Stimulated activated CD4-positive, alpha-beta T cell treated with anti-CD3 and anti-CD28 coated beads, Interleukin-1b, Interleukin-23, amount 100 ng/mL, for 48 hours (primary cell): ENCODE results near the gene SCYL2.
"Not testable (repeated sequence)": the region's sequence is repeated elsewhere in the genome, so short reads cannot be mapped to it uniquely, and the experiment has no call there.

Experiments
- DNase-seq: peaks from one replicate; pipeline ENCODE4 v3.0.0-alpha.2; 2020

SCYL2 gene, protein sequence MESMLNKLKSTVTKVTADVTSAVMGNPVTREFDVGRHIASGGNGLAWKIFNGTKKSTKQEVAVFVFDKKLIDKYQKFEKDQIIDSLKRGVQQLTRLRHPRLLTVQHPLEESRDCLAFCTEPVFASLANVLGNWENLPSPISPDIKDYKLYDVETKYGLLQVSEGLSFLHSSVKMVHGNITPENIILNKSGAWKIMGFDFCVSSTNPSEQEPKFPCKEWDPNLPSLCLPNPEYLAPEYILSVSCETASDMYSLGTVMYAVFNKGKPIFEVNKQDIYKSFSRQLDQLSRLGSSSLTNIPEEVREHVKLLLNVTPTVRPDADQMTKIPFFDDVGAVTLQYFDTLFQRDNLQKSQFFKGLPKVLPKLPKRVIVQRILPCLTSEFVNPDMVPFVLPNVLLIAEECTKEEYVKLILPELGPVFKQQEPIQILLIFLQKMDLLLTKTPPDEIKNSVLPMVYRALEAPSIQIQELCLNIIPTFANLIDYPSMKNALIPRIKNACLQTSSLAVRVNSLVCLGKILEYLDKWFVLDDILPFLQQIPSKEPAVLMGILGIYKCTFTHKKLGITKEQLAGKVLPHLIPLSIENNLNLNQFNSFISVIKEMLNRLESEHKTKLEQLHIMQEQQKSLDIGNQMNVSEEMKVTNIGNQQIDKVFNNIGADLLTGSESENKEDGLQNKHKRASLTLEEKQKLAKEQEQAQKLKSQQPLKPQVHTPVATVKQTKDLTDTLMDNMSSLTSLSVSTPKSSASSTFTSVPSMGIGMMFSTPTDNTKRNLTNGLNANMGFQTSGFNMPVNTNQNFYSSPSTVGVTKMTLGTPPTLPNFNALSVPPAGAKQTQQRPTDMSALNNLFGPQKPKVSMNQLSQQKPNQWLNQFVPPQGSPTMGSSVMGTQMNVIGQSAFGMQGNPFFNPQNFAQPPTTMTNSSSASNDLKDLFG

DNA sequence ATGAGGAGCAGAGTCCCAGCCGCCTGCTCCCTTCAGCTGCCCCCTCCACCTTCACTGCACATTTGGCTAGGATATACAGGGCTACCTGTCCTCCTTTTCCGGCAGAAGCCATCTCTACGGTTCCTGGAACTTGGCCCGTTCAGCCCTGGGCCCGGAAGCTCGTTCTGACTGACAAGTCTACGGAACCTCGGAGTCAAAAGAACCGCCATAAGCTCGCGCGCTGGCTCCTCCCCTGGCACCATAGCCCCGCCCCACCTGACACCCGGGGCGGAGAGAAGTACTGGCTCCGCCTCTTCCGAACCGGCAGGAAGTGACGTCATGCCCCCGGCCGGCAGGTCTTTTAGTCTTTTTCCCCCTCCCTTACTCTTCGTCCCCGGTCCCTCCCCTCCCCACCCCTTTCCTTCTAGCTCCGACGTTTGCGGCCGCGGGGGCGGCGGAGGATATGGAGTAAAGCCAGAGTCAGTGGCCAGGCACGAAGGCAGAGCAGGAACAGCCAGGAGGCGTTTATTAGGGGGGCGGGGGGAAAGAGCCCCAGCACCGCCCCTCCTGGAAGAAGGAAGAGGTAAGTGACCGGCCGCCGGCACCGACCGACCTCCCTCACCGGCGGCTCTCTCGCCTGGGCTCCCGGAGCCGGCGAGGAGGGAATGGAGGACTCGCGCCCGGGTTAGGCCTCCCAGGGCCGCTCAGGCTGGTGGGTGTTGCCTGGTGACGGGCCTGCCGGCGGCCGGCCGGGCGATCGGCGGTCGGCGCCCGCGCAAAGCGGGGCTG is at the start of gene SCYL2, which contains the start of gene DEPDC4:
TSS of gene SCYL2 (plus strand) at position 343 of the 768 bp plus-strand sequence. CDS start 15,794 bp downstream, outside the sequence.
TSS of gene DEPDC4 (minus strand) at position 245 of the 768 bp plus-strand sequence. CDS start at position 242, 3 bp downstream.
- DNase-seq = peak; percentile 92

DNA sequence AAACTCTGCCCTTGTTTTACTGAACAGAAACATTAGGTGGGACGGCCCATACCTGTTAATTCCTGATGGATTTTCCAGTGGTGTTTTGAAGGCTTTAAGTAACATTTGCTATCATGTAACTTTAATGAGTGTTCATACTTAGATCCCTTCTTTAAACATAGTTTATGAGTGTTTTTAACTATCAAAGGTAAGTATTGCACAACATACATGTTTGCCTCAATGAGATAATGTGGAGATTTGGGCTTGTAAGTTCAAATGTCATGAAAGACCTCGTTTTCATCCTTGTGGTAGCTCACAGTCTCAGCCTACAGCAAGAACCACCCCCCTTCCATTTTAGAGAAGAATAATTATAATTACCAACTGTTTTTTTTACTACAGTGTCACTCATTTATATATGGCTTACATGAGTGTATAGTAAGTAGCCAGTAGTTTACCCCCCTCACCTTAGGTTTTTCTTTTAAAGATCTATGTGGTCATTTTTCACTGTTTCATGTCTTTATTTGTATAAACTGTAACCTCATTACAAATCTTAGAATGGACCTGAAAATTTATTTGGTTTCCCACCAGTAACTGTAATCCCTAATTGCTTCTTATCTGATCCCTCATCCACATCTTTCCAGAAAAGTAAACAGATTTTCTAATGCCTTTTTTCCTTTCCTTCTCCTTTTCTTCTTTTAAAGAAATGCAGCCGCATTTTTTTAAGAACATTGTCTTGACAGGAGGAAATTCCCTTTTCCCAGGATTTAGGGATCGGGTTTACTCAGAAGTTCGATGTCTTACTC is 47.5 kb upstream of the SCYL2 start:
- DNase-seq = no peak

DNA sequence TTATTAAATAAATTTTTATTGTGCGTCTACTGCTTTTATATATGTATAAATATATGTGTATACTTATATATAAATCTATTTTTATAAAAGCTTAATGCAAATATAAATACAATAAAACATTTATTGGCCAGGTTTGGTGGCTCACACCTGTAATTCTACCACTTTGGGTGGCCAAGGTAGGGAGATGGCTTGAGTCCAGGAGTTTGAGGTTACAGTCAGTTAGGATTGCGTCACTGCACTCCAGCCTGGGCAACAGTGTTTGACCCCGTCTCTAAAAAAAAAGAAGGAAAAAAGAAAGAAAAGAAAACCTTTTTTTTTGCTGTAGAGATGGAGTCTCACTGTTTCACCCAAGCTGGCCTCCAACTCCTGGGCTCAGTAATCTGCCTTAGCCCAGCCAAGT is 45.5 kb upstream of the SCYL2 start:
- DNase-seq = no peak

DNA sequence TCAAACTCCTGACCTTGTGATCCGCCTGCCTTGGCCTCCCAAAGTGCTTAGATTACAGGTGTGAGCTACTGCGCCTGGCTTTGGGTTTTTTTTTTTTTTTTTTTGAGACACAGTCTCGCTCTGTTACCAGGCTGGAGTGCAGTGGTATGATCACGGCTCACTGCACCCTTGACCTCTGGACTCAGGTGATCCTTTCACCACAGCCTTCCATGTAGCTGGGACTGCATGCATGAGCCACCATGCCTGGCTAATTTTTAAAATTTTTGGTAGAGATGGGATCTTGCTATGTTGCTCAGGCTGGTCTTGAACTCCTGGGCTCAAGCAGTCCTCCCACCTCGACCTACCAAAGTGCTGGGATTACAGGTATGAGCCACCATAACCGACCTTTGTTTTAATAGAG is 44.8 kb upstream of the SCYL2 start:
- DNase-seq = not testable (repeated sequence)

DNA sequence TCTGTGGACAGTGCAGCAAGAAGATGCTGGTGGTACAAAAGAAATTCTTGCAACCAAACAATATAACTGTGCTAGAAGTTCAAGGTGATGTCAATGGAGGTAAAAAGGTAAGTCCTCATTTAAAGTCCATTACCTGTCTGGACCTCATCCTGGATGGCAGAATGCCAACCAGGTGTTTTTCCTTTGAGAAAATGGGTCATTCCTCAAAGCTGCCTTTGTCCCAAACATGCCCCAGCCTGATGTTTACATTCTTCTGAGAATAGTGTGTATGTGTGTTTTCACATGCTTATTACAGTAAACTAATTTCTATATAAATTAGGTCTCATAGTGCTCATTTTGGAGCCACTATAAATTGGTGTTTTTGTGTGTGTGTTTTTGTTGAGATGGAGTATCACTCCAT is 41.5 kb upstream of the SCYL2 start:
- no peak for DNase-seq

DNA sequence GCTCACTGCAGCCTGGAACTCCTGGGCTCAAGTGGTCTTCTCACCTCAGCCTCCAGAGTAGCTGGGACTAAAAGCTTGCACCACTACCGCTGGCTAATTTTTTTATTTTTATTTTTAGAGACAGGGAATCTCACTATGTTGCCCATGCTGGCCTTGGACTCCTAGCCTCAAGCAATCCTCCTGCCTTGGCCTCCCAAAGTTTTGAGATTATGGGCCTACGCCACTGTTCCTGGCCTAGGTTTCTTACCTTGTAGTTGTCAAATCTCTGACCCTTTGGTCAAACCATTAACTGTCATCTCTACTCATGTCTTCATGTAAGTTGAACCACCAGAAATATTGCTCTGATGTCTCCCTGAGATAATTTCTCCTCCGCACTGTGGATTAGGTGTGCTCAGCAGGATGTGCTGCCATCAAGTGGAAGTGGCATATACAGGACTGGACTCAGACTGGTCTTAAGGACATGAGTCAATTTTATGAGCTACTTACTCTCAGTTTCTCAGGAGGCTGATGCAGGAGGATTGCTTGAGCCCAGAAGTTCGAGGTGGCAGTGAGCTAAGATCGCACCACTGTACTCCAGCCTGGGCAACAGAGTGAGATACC is 37.8 kb upstream of the SCYL2 start:
- no peak for DNase-seq

DNA sequence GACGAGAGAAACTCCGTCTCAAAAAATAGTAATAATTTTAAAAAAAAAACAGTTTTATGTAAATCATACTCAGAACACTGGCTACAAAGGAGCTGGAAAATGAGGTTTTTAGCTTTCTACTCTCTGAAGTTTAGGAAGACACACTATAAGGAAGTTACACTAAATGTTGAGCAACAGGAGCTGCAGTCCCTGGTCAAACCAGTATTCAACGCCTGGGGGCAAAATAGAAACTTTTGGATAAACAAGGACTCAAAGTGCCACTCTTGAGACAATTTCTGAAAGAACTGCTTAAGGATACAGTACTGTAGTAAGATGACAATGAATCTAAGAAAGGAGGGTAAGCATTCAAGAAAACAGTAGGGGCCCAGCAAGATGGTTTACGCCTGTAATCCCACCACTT is 37.1 kb upstream of the SCYL2 start:
- no peak for DNase-seq

DNA sequence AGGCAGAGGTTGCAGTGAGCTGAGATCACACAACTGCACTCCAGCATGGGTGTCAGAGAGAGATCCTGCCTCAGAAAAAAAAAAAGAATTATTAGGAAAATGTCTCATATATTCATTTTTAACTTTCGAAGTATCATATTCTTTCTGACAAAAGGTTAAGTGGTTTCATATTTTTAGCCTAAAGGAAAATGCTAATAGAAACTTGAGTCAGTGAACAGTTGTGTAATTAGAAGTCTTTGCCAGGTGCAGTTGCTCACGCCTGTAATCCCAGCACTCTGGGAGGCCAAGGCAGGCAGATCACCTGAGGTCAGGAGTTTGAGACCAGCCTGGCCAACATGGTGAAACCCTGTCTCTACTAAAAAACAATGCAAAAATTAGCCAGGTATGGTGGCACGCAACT is 35.1 kb upstream of the SCYL2 start:
- not testable (repeated sequence) for DNase-seq

DNA sequence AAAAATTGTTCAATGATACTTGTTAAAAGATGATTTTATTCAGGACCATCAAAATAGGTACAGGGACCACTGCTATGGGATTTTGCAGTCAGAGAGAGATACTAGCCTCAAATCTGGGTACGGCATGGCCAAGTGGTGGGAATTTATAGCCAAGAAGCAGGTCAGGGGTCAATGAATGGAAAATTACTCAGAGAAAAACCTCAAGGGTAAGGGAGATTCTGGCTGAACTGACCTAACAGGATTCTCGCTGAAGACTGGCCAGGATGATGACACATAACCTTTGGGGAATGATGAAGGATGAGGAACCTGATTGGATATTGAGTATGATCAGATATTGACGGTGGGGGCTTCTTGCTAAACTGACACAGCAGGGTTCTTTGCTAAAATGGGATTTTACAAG is 32.8 kb upstream of the SCYL2 start:
- DNase-seq = no peak

DNA sequence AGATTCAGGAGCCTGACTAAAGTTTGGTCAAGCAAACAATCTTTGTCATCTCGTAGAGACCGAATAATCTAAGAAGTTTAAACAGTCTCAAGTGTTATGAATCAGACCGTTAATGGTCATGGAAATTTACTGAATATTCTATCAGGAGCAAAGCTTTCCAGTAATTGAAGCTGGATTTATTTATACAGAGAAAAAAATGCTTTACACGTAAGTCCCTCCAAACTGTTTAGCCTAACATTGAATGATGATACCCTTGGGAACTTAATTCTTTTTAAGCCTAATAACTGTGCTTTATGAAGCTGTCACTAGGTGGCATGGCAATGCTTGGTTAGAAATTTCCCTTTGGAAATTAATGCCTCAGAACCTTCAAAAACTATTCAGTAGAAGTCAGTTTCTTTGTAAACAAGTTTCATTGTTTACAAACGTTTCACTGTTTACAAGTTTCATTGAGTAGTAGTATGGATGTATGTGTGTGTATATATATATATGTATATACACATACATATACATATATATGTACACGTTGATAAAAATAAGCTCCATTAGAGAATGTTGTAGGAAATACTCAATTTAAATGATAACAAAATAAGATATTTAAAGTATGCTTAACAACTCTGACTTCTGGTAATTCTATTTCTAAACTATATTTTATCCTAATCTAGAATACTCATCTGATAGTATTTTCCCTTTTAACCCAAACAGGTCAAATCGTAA is 32.2 kb upstream of the SCYL2 start:
- no peak for DNase-seq

DNA sequence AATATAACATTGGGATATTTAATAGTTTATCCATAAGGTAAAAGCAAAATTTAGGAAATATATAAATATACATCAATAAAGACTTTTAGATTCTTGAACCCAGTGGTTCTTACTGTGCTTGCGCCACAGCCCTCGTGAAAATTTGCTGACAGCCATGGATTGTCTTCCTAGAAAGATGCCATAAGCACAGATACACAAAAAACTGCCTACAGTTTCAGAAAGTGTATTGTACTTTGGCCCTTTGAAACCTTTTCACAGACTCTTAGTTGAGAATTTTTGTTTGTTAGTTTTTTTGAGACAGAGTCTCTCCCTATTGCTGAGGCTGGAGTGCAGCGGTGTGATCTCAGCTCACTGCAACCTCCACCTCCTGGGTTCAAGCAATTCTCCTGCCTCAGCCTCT is 28.2 kb upstream of the SCYL2 start:
- no peak for DNase-seq

DNA sequence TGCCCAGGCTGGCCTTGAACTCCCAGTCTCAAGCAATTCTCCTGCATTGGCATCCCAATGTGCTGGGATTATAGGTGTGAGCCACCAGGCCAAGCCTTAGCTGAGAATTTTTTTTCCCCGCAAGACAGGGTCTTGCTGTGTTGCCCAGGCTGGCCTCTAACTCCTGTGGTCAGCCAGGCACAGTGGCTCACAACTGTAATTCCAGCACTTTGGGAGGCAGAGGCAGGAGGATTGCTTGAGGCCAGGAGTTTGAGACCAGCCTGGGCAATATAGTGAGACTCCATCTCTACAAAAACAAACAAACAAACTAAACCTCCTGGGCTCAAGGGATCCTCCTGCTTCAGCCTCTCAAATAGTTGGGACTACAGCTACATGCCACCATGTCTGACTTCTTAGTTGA is 27.4 kb upstream of the SCYL2 start:
- DNase-seq = no peak

DNA sequence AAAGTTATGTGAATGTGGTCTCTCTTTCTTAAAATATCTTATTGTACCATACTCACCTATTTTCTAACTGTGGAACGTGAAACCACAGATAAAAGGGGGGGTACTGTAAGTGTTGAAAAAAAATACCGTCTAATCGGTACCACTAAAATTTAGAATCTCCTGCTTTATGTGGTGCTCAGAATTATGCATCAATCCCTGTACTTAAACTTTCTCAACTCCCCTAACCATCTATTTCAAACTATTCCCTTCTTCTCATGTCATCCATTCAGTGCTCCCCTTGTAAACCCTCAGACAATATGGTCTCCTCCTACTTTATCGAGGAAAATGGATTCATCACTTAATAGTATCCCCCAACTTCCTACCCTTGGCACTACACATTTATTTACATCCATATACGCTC is 23.8 kb upstream of the SCYL2 start:
- DNase-seq = no peak

DNA sequence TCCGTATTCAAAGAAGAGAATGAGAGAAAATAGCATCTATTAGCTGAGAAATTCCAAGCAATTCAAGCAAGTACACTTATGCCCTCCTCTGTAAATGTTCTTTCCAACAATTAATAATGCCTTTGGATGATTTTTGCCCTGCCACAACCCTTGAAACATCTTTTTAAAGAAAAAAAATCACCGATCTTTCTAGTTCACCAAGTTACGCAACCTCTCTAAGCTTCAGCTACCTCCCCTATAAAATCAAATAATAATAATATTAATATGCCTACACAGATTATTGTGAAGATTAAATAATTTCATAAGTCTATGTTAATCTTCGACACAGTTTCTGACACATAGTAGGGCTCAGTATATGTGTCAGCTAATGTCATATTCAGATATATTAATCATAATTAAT is 19.2 kb upstream of the SCYL2 start:
- no peak for DNase-seq

DNA sequence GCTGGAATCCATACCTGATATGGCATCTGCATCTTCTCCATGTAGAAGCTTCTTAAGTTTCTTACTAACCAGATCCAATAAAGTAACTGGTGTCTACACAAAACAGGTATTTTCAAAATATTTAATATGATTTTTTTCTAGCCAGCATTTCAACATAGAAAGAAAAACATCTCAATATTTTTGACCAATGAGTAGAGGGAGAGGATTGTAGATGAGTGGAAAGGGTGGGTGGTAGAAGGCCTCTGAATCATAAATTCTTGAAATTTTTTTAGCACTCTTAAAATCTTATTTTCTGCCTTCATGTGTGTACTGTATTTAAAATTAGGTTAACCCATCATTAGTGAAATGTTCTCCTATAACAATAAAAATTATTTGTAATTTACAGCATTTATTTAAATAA is 18.1 kb upstream of the SCYL2 start:
- no peak for DNase-seq

DNA sequence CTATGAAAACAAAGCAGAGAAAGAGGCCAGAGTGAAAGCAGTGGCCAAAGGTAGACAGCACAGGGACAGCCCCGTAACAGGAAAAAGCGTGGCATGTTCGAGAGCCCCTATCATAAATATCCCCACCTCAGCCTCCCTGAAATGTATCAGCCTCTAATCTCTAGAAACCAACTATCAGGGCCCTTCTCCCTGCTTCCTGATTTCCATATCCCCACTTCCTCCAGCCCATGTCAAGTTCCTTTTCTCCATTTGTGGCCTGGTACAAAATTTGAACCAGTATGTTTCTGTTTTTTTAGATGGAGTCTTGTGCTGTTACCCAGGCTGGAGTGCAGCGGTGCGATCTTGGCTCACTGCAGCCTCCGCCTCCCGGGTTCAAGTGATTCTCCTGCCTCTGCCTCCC is 17.0 kb upstream of the SCYL2 start:
- no peak for DNase-seq

DNA sequence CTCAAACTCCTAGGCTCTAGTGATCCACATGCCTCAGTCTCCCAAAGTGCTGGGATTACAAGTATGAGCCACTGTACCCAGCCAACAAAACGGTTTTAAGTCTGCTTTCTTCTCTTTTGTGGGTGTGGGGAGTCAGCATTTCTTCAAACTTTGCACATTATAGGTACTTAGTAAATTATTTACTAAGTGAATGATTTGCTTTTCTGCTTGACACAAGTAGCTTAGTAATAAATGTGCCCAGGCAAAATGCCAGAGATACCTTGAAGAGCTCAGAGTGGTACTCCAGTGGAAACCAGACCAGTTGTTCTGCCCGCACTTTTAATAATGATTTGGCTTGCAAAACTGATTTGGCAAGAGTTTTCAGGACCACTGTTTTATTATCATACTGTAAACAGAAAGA is 15.1 kb upstream of the SCYL2 start:
- DNase-seq = no peak

DNA sequence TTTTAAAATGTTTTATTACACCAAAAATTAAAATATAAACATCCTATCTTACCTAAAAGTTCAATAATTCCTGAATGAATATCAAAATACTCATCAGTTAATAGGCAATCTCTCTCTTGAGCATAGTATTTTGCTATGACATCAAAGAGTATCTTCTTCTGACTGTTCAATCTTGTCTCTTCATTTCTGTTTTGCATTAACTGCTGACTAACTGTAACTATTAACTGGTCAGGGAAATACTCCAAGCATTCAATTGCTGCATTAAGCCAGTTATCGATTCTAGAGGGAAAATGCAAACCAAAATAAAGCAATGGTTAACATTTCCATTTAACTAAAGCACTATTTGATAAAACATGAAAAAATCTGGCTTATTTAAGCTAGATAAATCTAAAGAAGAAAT is 13.5 kb upstream of the SCYL2 start:
- DNase-seq = no peak

DNA sequence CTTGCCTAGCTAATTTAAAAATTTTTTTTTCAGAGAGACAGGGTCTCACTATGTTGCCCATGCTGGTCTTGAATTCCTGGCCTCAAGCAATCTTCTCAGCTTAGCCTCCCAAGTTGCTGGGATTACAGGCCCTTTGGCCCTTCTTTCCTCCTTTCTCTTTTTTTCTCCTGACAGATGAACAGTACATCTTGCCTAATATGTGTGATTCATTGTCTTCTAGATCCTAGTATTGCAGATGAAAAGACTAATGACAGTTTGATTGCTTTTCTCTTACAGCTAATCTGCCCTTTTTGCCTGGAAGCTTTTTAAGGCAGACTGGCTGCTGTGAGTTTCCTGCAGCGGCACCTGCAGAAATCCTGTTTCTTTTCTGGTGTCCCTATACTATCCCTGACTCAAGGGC is 12.1 kb upstream of the SCYL2 start:
- DNase-seq = no peak

DNA sequence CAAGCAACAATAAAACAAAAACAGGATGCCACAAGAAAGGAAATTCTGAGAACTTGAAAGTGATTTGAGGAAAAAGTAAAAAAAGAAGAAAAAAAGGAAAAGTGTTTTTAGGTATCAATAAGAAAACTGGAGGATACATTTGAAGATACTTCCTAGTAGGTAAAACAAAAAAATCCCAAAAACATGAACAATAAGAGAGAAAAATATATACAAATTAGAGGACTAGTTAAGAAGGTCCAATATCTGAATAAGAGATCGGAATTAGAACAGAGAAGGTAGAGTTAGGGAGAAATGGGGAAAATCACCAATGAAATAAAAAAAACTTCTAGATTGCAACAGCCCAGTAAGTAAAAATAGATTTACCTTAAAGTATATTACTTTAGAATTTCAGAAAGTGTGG is 8.8 kb upstream of the SCYL2 start:
- DNase-seq = no peak

DNA sequence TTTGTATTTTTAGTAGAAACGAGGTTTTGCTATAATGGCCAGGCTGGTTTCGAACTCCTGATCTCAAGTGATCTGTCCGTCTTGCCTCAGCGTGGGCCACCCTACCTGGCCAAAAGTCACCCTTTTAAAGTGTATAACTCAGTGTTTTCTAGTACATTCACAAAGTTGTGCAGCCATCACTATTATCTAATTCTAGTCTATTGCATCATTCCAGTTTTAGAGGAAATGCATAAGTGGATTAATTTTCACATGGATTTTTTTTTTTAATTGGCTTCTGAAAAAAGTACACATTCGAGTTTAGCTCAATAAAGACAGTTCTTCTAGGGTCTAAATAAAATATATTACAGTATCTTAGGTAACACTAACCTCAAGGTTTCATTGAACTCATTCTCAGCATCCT is 3.8 kb upstream of the SCYL2 start:
- DNase-seq = no peak
